SK-N-SH treated with all-trans-retinoic acid at 6 μM for 48 hours (cell line): ENCODE results near the gene COQ5.
"Not testable (repeated sequence)": the region's sequence is repeated elsewhere in the genome, so short reads cannot be mapped to it uniquely, and the experiment has no call there.

Experiments used
- ATAC-seq: fragments of 200-7000 bp; cut with Tn5 transposase; 3 replicates; pipeline ENCODE4 v1.9.1; 2020; ENCODE audit warnings: mild to moderate bottlenecking, moderate library complexity
- ARNTL ChIP-seq: fragments of 450-650 bp; formaldehyde crosslinking; IDR thresholded peaks from 2 replicates; pipeline ENCODE4 v1.5.0; 2020; ENCODE audit warnings: low read depth, mild to moderate bottlenecking, moderate library complexity, borderline replicate concordance
- BACH2 ChIP-seq: fragments of 250-450 bp; sonication (Bioruptor Pico); IDR thresholded peaks from 2 replicates; pipeline ENCODE4 v1.9.0; 2021; ENCODE audit warnings: mild to moderate bottlenecking, borderline replicate concordance
- CREB5 ChIP-seq: fragments of 250-450 bp; sonication (Bioruptor Pico); IDR thresholded peaks from 2 replicates; pipeline ENCODE4 v1.5.1; 2020; ENCODE audit warnings: low read depth, mild to moderate bottlenecking, moderate library complexity
- CSDC2 ChIP-seq: fragments of 250-450 bp; sonication (Bioruptor Pico); IDR thresholded peaks from 2 replicates; pipeline ENCODE4 v1.5.0; 2020; ENCODE audit warnings: mild to moderate bottlenecking, moderate library complexity
- CSRNP3 ChIP-seq: fragments of 250-450 bp; sonication (Bioruptor Pico); IDR thresholded peaks from 2 replicates; pipeline ENCODE4 v1.5.1; 2021; ENCODE audit warnings: mild to moderate bottlenecking, moderate library complexity
- ESRRG ChIP-seq: fragments of 250-450 bp; sonication (Bioruptor Pico); IDR thresholded peaks from 2 replicates; pipeline ENCODE4 v1.6.1; 2021; ENCODE audit warnings: mild to moderate bottlenecking
- GLIS3 ChIP-seq: fragments of 250-450 bp; sonication (Bioruptor Pico); IDR thresholded peaks from 2 replicates; pipeline ENCODE4 v1.5.0; 2020; ENCODE audit warnings: mild to moderate bottlenecking, moderate library complexity
- OSR1 ChIP-seq: fragments of 250-450 bp; sonication (Bioruptor Pico); IDR thresholded peaks from 2 replicates; pipeline ENCODE4 v1.8.0; 2022; ENCODE audit warnings: moderate library complexity, mild to moderate bottlenecking, inconsistent platforms
- PATZ1 ChIP-seq: fragments of 250-450 bp; sonication (Bioruptor Pico); IDR thresholded peaks from 2 replicates; pipeline ENCODE4 v1.8.0; 2020; ENCODE audit warnings: mild to moderate bottlenecking, moderate library complexity, borderline replicate concordance
- PPARA ChIP-seq: fragments of 250-450 bp; sonication (Bioruptor Pico); IDR thresholded peaks from 2 replicates; pipeline ENCODE4 v1.5.0; 2020; ENCODE audit warnings: mild to moderate bottlenecking, borderline replicate concordance
- SNAI2 ChIP-seq: fragments of 250-450 bp; sonication (Bioruptor Pico); IDR thresholded peaks from 2 replicates; pipeline ENCODE4 v1.5.0; 2020; ENCODE audit warnings: mild to moderate bottlenecking, moderate library complexity
- TCF4 ChIP-seq: fragments of 250-450 bp; sonication (Bioruptor Pico); IDR thresholded peaks from 2 replicates; pipeline ENCODE4 v1.8.0; 2021; ENCODE audit warnings: mild to moderate bottlenecking, moderate library complexity, borderline replicate concordance
- TOX ChIP-seq: fragments of 250-450 bp; sonication (Bioruptor Pico); IDR thresholded peaks from 2 replicates; pipeline ENCODE4 v1.8.0; 2021; ENCODE audit warnings: mild to moderate bottlenecking, moderate library complexity, borderline replicate concordance
- ZC3H10 ChIP-seq: fragments of 250-450 bp; sonication (Bioruptor Pico); IDR thresholded peaks from 2 replicates; pipeline ENCODE4 v1.5.1; 2021; ENCODE audit warnings: mild to moderate bottlenecking, moderate library complexity
- ZFP3 ChIP-seq: fragments of 250-450 bp; sonication (Bioruptor Pico); IDR thresholded peaks from 2 replicates; pipeline ENCODE4 v1.5.0; 2020; ENCODE audit warnings: mild to moderate bottlenecking, moderate library complexity
- ZFP30 ChIP-seq: fragments of 450-650 bp; formaldehyde crosslinking; IDR thresholded peaks from 2 replicates; pipeline ENCODE4 v1.5.0; 2022; ENCODE audit warnings: mild to moderate bottlenecking, moderate library complexity
- ZNF565 ChIP-seq: fragments of 450-650 bp; formaldehyde crosslinking; conservative IDR thresholded peaks from 2 replicates; pipeline ENCODE4 v1.5.0; 2020; ENCODE audit warnings: low read depth, mild to moderate bottlenecking, moderate library complexity
- ZNF70 ChIP-seq: fragments of 450-650 bp; formaldehyde crosslinking; IDR thresholded peaks from 2 replicates; pipeline ENCODE4 v1.5.0; 2020; ENCODE audit warnings: mild to moderate bottlenecking, moderate library complexity
- TF ChIP-seq, protein P1 (sequence below): fragments of 250-450 bp; sonication (Bioruptor Pico); IDR thresholded peaks from 2 replicates; pipeline ENCODE4 v1.8.0; 2021; ENCODE audit warnings: low read depth, mild to moderate bottlenecking, moderate library complexity, borderline replicate concordance

COQ5 gene

DNA sequence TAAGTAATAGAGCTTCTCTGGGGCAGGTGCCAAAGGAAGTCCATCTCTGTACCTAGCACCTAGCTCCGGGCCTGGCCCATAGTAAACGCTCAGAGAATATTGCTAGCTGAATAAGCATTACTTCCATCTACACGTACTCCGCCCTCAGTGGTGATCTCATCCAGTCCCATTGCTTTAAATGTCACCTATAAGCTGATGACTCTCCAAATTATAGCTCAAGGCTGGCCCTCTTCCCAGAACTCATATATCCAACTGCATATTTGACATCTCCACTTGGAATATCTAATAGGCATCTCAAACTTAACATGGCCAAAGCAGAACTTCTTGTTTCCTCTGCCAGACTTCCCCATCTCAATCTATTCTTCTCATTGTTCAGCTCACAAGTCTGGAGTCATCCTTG, 39.9 kb downstream of the COQ5 start:
- TF ChIP-seq ZFP3: no peak
- no peak for TF ChIP-seq OSR1
- TF ChIP-seq CREB5 (CRISPR knock-in tag): no peak
- TF ChIP-seq, protein P1, sequence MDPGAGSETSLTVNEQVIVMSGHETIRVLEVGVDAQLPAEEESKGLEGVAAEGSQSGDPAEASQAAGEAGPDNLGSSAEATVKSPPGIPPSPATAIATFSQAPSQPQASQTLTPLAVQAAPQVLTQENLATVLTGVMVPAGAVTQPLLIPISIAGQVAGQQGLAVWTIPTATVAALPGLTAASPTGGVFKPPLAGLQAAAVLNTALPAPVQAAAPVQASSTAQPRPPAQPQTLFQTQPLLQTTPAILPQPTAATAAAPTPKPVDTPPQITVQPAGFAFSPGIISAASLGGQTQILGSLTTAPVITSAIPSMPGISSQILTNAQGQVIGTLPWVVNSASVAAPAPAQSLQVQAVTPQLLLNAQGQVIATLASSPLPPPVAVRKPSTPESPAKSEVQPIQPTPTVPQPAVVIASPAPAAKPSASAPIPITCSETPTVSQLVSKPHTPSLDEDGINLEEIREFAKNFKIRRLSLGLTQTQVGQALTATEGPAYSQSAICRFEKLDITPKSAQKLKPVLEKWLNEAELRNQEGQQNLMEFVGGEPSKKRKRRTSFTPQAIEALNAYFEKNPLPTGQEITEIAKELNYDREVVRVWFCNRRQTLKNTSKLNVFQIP (CRISPR knock-in tag): no peak
- TF ChIP-seq GLIS3: no peak
- no peak for TF ChIP-seq ZNF565 (CRISPR knock-in tag)
- TF ChIP-seq BACH2: no peak
- TF ChIP-seq CSRNP3 (CRISPR knock-in tag): no peak
- TF ChIP-seq CSDC2 (CRISPR knock-in tag): no peak
- no peak for TF ChIP-seq ESRRG (CRISPR knock-in tag)
- no peak for TF ChIP-seq SNAI2
- TF ChIP-seq TOX (CRISPR knock-in tag): no peak
- no peak for TF ChIP-seq ARNTL (CRISPR knock-in tag)
- ATAC-seq: no peak

GRCh38 chr12:120488057-120488640, 40.8 kb downstream of the COQ5 start:
- no peak for ATAC-seq
- TF ChIP-seq TOX (CRISPR knock-in tag): no peak
- TF ChIP-seq ZNF70 (CRISPR knock-in tag): no peak
- no peak for TF ChIP-seq CREB5 (CRISPR knock-in tag)
- no peak for TF ChIP-seq ZFP30 (CRISPR knock-in tag)
- TF ChIP-seq ZC3H10 (CRISPR knock-in tag): no peak

- not testable (repeated sequence) for ATAC-seq
Measured at GRCh38 chr12:120487552-120487951, 41.4 kb downstream of the COQ5 start.

GRCh38 chr12:120485961-120486881, 42.7 kb downstream of the COQ5 start:
- ATAC-seq: no peak
- TF ChIP-seq TCF4 (CRISPR knock-in tag) (peak; percentile 70; the same call in 1 of the 2 replicates), CSRNP3 (CRISPR knock-in tag) (no peak)

GRCh38 chr12:120483621-120484020, 45.3 kb downstream of the COQ5 start:
- no peak for ATAC-seq
- no peak for TF ChIP-seq OSR1
- no peak for TF ChIP-seq PATZ1 (CRISPR knock-in tag)
- no peak for TF ChIP-seq ZNF70 (CRISPR knock-in tag)
- no peak for TF ChIP-seq GLIS3
- no peak for TF ChIP-seq ZC3H10 (CRISPR knock-in tag)
- TF ChIP-seq ARNTL (CRISPR knock-in tag): no peak
- no peak for TF ChIP-seq CREB5 (CRISPR knock-in tag)
- no peak for TF ChIP-seq TOX (CRISPR knock-in tag)
- TF ChIP-seq ZNF565 (CRISPR knock-in tag): no peak
- TF ChIP-seq, protein P1 (CRISPR knock-in tag): no peak
- TF ChIP-seq ZFP30 (CRISPR knock-in tag): no peak
- no peak for TF ChIP-seq ESRRG (CRISPR knock-in tag)
- TF ChIP-seq PPARA (CRISPR knock-in tag): no peak
- TF ChIP-seq CSDC2 (CRISPR knock-in tag): no peak
